UCSD-AML1 (cell line): ENCODE results near the gene CHFR.
A peak's percentile ranks its signal among the peaks of the same experiment; 100 is the strongest.
"Not testable (repeated sequence)": the region's sequence is repeated elsewhere in the genome, so short reads cannot be mapped to it uniquely, and the experiment has no call there.

Experiments used
- DNase-seq: peaks from one replicate; lab custom pipeline; 2025; ENCODE audit not compliant: unreplicated experiment; lab: John Stamatoyannopoulos, UW

Gene CHFR, protein sequence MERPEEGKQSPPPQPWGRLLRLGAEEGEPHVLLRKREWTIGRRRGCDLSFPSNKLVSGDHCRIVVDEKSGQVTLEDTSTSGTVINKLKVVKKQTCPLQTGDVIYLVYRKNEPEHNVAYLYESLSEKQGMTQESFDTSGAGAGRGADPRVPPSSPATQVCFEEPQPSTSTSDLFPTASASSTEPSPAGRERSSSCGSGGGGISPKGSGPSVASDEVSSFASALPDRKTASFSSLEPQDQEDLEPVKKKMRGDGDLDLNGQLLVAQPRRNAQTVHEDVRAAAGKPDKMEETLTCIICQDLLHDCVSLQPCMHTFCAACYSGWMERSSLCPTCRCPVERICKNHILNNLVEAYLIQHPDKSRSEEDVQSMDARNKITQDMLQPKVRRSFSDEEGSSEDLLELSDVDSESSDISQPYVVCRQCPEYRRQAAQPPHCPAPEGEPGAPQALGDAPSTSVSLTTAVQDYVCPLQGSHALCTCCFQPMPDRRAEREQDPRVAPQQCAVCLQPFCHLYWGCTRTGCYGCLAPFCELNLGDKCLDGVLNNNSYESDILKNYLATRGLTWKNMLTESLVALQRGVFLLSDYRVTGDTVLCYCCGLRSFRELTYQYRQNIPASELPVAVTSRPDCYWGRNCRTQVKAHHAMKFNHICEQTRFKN

DNA sequence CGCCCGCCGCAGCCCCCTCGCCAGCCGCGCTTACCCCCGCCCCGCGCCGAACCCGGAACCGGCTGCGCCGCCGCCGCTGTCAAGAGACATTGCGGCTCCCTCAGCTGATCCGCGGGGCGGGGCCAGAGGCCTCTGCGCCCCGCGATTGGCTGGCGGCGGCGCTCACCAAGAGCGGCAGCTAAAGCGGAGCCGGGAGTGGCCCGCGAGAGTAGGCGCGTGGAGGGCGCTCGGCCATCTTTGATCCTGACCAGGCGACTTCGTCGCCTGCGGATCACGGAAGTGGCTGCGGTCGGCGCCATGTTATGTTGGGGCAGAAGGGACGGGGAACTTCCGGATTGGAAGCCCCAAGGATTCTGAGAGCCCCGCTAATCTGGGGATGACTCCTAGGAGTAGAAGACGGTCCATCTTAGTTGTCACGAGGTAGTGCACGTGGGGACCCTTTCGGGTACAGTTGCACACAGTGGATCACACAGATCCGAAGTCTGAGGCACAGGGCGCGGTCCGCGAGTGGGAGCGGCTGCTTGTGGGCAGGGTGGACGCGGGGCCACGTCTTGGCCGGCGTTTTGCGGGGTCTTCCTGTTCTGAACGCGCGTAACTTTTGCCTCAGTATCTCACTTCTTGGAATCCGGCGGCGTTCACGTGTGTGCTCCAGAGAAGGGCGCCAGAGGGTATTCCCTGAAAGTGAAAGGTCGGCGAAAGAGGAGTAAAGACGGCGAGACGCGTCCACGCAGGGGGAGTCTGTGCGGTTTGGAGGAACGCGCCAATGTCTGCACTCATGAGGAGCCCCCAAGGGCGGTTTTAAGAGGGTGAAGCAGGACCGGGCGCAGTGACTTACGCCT is at the start of gene CHFR:
CHFR (minus strand) TSS at position 93 of the 839 bp plus-strand sequence. CDS start 277 bp downstream, outside the sequence.
- peak; percentile 96 for DNase-seq

DNA sequence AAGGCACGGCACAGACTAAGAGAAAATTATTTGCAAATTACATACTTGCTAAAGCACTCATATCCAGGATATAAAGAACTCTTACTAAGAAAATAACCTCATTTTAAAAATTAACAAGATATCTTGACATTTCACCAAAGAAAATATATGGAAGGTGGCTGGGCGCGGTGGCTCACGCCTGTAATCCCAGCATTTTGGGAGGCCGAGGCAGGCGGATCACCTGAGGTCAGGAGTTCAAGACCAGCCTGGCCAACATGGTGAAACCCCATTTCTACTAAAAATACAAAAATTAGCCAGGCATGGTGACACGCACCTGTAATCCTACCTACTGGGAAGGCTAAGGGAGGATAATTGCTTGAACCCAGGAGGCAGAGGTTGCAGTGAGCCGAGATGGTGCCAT is 49.5 kb upstream of the CHFR start:
- not testable (repeated sequence) for DNase-seq

DNA sequence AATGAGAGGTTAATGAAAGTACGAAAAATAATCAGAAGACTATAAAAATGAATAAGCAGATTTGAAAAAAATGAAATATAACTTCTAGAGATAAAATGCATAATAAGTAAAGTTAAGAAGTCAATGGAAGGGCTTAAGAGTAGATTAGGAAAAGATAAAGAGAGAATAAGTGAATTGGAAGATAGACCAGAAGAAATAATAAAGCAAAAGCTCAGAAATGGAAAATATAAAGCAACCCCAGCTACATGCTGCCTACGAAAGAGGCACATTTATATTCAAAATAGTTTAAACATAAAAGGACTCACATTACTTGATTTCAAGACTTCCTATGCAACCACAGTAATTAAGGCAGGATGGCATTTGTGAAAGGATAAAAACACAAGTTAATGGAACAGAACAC is 48.8 kb upstream of the CHFR start:
- DNase-seq = no peak

DNA sequence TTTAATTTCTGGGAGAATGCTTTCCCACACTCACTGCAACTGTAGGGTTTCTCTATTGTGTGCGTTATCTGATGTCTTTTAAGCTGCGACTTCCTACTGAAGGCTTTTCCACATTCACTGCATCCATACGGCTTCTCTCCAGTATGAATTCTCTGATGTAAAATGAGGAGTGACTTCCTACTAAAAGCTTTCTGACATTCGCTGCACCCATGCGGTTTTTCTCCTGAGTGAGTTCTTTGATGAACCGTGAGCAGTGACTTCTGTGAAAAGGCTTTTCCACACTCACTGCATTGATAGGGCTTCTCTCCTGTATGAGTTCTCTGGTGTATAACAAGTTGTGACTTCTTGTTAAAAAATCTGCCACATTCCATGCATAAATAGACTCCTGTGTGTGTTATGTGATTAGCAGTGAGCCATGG is 39.0 kb upstream of the CHFR start:
- no peak for DNase-seq

DNA sequence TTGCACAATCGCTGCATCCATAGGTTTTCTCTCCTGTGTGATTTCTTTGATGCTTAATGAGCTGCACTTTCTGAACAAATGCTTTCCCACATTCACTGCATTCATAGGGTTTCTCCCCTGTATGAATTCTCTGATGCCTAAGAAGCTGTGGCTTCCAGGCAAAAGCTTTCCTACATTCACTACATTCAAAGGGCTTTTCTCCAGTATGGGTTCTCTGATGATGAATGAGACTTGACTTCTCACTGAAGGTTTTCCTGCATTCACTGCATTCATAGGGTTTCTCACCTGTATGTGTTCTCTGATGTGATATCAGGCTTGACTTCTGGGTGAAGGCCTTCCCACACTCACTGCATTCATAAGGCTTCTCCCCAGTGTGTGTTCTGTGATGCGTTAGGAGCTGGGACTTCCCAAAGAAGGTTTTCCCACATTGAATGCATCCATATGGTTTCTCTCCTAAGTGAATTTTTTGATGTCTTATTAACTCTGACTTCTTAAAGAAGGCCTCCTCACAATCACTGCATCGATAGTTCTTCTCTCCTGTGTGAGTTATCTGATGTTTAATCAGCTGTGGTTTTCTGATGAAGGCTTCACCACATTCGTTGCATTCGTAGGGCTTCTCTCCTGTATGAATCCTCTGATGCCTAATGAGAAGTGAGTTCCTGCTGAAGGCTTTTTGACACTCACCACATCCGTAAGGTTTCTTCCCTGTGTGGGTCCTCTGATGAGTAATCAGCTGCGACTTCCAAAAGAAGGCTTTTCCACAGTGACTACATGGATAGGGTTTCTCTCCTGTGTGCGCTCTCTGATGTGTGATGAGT is 38.4 kb upstream of the CHFR start:
- DNase-seq = no peak

DNA sequence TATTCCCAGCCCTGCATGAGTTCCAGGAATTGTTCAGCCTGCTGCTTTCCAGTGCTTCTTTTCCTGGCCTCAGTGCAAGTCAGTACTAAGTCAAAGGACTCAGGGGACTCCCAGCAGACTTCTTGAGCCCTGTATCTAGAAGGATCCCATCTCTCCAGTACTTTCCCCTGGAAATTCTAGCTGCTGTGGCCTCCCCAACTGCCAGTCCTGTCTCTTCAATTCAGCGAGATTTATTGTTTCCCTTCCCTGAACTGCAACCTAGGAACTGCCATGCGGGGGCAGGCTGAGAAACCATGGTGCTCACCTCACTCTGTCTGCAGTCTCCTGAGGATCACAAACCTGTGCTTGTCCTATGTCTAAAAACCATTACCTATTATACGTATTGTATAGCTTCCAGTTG is 37.0 kb upstream of the CHFR start:
- no peak for DNase-seq

DNA sequence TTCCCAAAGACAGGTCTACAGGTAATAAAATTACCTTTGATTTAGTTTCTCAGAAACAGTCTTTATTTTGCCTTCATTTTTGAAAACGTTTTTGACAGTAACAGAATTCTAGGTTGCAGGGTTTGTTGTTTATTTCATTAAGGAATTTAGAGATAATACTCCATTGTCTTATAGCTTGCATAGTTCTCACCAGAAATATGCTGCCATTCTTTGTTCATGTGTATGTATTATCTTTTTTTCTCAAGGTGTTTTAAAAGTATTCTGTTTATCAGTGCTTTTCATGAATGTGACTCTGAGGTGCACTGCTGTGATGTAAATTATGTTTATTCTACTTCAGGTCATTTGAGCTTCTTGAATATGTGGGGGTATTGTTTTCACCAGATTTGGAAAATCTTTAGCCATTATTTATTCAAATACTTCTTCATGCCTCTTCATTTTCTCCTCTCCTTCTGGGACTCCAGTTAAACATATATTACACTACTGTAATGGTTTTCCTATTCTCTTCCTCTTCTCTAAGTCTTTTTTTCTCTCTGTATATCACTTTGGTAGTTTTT is 36.0 kb upstream of the CHFR start:
- DNase-seq = no peak

DNA sequence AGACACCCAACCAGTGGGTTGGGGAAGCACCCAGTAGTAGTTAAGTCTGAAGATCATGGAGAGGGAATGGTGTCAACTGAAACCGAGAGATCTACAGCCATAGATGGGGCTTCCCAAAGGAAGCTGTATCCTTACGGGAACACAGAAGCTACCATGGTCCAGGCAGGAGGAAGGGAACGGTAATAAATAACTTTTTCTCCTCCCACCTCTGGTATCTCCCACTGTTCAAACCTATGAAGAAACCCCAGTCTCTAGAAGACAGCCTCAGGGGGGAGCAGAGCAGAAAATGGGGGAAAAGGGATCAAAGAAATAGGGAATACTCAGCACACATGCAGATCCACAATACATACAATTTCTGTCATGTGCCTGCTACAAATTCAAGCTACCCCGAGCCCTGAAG is 35.3 kb upstream of the CHFR start:
- no peak for DNase-seq

DNA sequence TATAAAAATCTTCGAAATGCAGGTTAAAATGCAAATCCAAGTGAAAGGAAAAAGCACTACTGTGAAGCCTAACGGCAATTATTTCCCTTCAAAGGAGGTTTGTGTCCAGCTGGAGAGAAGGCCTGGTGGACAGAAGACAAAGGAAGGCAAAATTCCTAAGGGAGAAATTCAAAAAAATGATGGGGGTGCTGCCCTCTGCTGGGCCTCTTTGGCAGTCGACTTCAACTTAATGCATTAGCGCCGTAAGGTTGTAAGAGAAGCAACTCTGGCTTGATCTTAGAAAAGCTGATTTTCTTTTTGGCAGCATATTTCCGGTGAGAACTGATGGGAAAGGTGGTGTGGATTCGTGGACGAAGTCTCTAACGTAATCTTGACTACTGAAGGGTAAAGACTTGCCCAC is 34.3 kb upstream of the CHFR start:
- DNase-seq = no peak

DNA sequence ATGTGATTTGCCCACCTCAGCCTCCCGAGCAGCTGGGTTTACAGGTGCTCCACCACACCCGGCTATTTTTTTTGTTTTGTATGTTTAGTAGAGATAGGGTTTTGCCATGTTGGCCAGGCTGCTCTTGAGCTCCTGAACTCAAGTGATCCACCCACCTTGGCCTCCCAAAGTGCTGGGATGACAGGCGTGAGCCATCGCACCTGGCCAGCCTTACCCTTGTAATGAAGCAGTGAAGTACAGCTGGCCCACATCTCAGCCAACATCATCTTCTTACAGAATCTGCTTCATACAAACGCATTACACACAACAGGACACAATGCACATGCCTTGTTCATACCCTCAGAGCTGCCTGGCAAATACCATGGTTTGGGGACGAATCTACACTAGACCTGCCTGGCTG is 31.3 kb upstream of the CHFR start:
- DNase-seq = no peak

DNA sequence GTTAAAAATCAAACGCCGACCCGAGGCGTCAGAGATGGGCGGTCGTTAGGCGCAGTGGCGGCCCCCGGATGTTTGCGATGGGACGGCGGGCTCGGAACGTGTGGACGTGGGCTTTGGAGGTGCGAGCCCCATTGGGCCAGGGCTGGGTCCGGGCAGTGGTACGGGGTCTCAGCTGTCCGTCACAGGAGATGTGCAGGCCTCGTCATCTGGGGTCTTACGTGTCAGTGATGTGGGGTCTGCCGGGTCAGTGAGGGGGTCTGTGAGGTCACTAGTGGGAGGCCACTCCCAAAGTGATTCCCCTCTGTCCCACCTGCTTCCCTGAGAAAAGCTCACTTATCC is 21.6 kb upstream of the CHFR start:
- DNase-seq = no peak

DNA sequence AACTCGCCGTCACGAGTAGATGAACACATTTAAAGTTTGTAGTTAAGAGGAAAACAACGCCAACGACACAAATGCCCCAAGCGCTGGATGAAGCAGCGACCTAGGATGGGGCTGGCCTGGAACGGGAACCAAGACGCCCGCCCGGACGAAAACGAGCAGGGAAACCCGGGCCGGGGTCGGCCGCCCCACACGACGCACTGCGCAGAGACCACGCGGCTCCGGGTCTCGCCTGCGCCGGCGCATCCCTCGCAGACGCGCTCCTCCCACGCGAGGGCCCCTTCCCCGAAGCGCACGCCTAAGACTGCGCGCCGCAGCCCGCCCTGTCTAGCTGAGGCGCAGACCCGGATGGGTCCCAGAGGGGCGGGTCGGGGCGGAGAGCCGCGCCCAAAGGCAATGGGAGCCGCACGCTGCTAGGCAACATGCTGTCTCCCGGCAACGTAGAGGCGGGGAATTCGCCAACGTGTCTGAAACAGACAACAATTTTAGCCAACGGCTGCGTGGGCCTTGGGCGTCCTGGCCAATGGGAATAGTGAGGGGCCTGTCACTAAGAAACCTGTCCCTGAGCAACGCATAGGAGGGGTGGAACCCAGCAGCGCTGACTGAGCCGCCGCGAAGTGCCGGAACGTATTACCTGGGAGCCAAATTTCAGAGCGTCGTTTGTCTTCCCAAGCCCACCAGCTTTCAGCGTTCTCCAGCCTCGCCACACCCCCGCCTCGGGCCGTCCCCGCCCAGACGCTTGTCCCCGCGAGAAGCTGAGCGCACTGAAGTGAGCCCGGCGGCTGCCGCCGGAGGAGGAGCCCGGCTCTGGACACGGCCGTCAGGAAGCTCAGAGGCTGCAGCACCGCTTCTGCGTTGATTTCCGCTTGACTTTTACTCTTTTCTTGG is 21.0 kb upstream of the CHFR start:
- DNase-seq = peak; percentile 71

DNA sequence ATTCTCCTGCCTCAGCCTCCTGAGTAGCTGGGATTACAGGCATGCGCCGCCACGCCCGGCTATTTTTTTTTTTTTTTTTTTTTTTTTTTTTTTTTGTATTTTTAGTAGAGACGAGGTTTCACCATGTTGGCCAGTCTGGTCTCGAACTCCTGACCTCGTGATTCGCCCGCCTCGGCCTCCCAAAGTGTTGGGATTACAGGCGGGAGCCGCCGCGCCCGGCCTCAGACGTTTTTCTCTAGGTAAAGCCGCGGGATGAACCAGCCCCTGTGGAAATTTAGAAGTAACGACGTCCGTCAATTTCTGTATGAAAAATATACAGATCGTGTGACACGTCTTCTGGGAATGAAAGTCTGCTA is 20.4 kb upstream of the CHFR start:
- not testable (repeated sequence) for DNase-seq

DNA sequence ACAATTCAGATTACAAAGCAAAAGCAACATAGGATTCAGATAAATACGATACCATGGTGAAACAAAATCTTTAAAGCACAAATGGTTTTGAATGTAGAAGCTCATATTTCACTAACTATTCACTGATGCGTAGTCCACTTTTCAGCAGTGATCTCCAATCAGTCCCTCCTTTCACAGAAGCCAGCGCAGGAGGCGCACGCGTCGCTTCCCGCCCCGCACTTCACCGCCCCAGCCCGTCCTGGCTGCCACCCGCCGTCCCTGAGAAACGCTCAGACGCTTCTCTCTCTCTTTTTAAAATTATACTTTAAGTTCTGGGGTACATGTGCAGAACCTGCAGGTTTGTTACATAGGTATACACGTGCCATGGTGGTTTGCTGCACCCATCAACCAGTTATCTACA is 19.8 kb upstream of the CHFR start:
- DNase-seq = no peak

DNA sequence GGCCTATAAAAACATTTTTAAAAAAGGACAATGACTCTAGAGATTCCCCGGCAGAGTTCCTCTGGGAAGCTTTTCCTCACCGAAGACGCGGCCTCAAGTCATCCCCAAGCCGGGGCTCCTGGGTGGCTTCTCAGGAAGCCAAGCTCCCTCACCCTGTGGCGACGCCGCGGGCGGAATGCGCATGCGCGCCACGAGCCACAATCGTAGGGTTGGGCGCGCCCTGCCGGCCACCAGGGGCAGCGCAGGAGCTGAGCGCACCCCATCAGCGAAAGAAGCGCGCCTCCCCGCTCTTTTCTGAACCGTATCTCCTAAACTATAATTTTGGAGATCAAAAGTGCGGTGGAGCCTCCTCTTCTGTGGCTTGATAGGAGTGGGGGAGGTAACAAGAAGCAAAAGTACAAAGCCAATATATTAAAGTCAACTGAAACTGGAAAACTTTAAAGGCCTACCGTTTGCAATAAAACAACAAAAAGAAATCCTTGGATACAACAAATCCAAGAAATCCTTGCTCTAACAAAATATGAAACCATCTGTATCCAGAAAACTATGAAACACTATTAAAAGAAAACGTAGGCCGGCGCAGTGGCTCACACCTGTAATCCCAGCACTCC is 17.4 kb upstream of the CHFR start:
- DNase-seq = peak; percentile 45

DNA sequence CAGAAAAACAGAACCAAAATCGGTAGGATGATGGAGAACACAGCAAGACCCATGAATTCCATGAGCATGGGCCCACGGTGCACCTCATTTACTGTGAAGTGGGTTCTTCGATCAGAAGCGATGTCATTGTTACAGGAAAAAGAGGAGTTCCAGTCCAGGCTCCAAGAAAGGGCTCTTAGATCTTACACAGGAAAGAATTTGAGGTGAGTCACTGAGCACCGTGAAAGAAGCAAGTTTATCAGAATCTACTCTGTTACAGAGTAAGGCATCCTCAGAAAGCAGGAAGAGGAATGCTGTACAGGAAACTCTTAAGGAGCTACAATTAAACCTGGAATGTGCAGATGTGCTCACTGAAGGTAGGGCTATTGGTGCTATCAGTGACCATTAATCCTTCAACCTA is 11.6 kb upstream of the CHFR start:
- no peak for DNase-seq

DNA sequence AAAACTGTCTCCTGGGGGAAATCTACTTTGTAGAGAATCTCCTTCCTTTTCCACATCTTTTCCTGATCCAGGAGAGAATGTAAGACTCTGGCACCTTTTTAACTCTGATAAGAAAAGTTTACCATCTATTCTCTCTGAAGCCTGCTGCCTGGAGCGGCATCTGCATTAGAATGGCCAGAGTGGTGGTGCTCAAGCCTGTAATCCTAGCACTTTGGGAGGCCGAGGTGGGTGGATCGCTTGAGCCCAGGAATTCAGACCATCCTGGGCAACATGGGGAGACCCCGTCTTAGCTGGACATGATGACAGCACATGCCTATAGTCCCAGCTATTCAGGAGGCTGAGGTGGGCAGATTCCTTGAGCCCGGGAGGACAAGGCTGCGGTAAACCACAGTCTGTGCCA is 1.4 kb upstream of the CHFR start:
- no peak for DNase-seq

DNA sequence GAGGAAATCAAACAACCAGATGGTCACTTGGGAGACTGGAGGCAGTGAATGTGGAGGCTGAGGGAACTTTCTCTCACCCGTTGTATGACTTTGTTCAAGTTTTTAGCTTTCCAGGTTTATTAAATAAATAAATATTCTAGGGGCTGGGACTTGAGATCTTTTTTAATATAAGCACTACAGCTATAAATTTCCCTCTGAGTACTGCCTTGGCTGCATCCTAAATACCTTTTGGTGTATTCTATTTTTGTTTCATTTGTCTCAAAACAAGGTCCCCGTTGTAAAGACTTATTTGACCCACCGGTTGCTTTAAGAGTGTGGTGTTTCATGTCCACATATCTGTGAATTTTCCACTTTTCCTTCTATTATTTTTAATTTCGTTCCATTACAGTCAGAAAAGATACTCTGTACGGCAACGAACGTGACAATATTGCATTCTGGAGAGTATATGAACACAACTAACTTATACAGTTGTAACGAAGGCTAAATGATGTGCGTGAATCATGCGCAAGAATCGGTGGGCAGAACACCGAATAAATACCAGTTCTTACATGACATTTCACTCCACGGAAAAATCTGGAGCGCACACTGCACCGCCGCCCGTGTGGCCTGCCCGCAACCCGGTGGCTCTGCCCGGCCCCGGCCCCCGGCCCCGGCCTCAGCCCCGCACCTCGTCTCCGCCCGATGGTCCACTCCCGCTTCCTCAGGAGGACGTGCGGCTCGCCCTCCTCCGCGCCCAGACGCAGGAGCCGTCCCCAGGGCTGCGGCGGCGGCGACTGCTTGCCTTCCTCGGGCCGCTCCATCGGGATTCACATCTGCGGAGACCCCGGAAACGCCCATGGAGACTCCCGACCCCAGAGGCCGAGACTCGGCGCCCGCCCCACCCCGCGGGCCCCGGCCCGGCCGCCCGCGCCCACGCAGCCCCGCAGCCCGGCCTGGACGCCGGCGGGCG is 602 bp downstream of the CHFR start:
- DNase-seq = peak; percentile 19
